Liver (tissue), 9 donors: Measurements from ENCODE around the gene RFX7. TPM values are rescaled to one million over a fixed set of nuclear protein-coding genes. Genes with fewer than 3 reads are reported as not detected.

Source experiments
- DNase-seq: peaks from one replicate; pipeline ENCODE4 v3.0.0-alpha.2; 2017; ENCODE audit warnings: low spot score
- H3K27ac ChIP-seq, 2 donors: one replicate each; pipeline ENCODE4 v1.7.0; 2013; ENCODE audit warnings: inconsistent platforms in 2 of 2, low read length in 2 of 2, control low read depth in 1 of 2, low read depth in 1 of 2, mild to moderate bottlenecking in 1 of 2
- H3K27me3 ChIP-seq, 4 donors: one replicate each; pipeline versions ENCODE4 v1.6.1 to v1.7.0; 2013; ENCODE audit warnings: low read length in 3 of 4, inconsistent platforms in 1 of 4, mild to moderate bottlenecking in 1 of 4, moderate library complexity in 1 of 4; ENCODE audit not compliant: control insufficient read depth in 4 of 4, insufficient read depth in 4 of 4
- H3K36me3 ChIP-seq, 4 donors: one replicate each; pipeline versions ENCODE4 v1.6.1 to v1.7.0; 2013; ENCODE audit warnings: low read length in 3 of 4, mild to moderate bottlenecking in 3 of 4, low read depth in 1 of 4, moderate library complexity in 1 of 4; ENCODE audit not compliant: control insufficient read depth in 4 of 4, insufficient read depth in 3 of 4
- H3K4me1 ChIP-seq, 4 donors: one replicate each; pipeline versions ENCODE4 v1.6.1 to v1.7.0; 2013; ENCODE audit warnings: low read length in 3 of 4, mild to moderate bottlenecking in 3 of 4, moderate library complexity in 1 of 4; ENCODE audit not compliant: control insufficient read depth in 4 of 4, insufficient read depth in 4 of 4
- H3K4me3 ChIP-seq, 3 donors: one replicate each; pipeline versions ENCODE4 v1.6.1 to v1.7.0; 2013; ENCODE audit warnings: low read length in 3 of 3, control low read depth in 1 of 3, low read depth in 1 of 3, mild to moderate bottlenecking in 1 of 3
- H3K9ac ChIP-seq, 2 donors: one replicate each; pipeline ENCODE4 v1.7.0; 2013; ENCODE audit warnings: low read length in 2 of 2, mild to moderate bottlenecking in 2 of 2, moderate library complexity in 2 of 2, control low read depth in 1 of 2, low read depth in 1 of 2
- H3K9me3 ChIP-seq, 4 donors: one replicate each; pipeline versions ENCODE4 v1.6.1 to v1.7.0; 2013; ENCODE audit warnings: low read length in 3 of 4; ENCODE audit not compliant: control insufficient read depth in 4 of 4
- FOXA2 ChIP-seq: IDR thresholded peaks from 2 replicates; pipeline ENCODE4 v1.6.1; 2016; ENCODE audit warnings: antibody characterized with exemption
- GABPA ChIP-seq, 2 donors: IDR thresholded peaks in 1 of 2; conservative IDR thresholded peaks in 1 of 2; 2 replicates each; pipeline ENCODE4 v1.6.1; 2016; ENCODE audit warnings: antibody characterized with exemption in 2 of 2, mild to moderate bottlenecking in 1 of 2, moderate library complexity in 1 of 2
- HNF4A ChIP-seq, 2 donors: conservative IDR thresholded peaks; 2 replicates each; pipeline ENCODE4 v1.6.1; 2016; ENCODE audit warnings: antibody characterized with exemption in 2 of 2, mild to moderate bottlenecking in 2 of 2
- JUND ChIP-seq, 2 donors: IDR thresholded peaks; 2 replicates each; pipeline ENCODE4 v1.6.1; 2016; ENCODE audit warnings: antibody characterized with exemption in 2 of 2
- RAD21 ChIP-seq, 2 donors: IDR thresholded peaks; 2 replicates each; pipeline ENCODE4 v1.6.1; 2016; ENCODE audit warnings: antibody characterized with exemption in 2 of 2, mild to moderate bottlenecking in 2 of 2
- RXRA ChIP-seq, 2 donors: IDR thresholded peaks; 2 replicates each; pipeline ENCODE4 v1.6.1; 2017 to 2018; ENCODE audit warnings: antibody characterized with exemption in 2 of 2, mild to moderate bottlenecking in 1 of 2
- YY1 ChIP-seq: IDR thresholded peaks from 2 replicates; pipeline ENCODE4 v1.6.1; 2016; ENCODE audit warnings: antibody characterized with exemption, mild to moderate bottlenecking
- WGBS: extraction: QIAGEN DNeasy Blood & Tissue Kit; methylation state at CpG from one replicate; pipeline ENCODE4 v1.1.7; 2013; 5-methylcytosine and 5-hydroxymethylcytosine counted together
- polyA plus RNA-seq, 2 donors: library from polyadenylated mRNA; stranded (reverse) in 1 of 2; unstranded in 1 of 2; fragments of 200-250 nt in 1 of 2; fragments of >200 nt in 1 of 2; fragmentation: Nextera tagmentation in 1 of 2; extraction: Ambion mirVana in 1 of 2; gene quantifications; one replicate each; pipeline versions ENCODE4 v1.2.1 to v1.2.3, GENCODE V29; 2013 to 2015
- total RNA-seq, 2 donors: library from RNA; depleted of rRNA; stranded (reverse); fragments of >200 nt; gene quantifications; one replicate each; pipeline ENCODE4 v1.2.3, GENCODE V29; 2014
- TF ChIP-seq, protein P1 (sequence below): fragments of 150-350 bp; IDR thresholded peaks from 2 replicates; pipeline ENCODE4 v1.5.1; 2017; ENCODE audit warnings: improper control_type of control experiment, low read depth, low read length; ENCODE audit not compliant: missing input control
- donor health status: healthy.
- donor health status: healthy.
- donor health status: healthy.
- donor health status: healthy.
- donor health status: healthy.

RFX7 gene
- total and polyA plus RNA-seq, 4 donors = 1.3 to 4.2 (median 1.9) TPM

DNA sequence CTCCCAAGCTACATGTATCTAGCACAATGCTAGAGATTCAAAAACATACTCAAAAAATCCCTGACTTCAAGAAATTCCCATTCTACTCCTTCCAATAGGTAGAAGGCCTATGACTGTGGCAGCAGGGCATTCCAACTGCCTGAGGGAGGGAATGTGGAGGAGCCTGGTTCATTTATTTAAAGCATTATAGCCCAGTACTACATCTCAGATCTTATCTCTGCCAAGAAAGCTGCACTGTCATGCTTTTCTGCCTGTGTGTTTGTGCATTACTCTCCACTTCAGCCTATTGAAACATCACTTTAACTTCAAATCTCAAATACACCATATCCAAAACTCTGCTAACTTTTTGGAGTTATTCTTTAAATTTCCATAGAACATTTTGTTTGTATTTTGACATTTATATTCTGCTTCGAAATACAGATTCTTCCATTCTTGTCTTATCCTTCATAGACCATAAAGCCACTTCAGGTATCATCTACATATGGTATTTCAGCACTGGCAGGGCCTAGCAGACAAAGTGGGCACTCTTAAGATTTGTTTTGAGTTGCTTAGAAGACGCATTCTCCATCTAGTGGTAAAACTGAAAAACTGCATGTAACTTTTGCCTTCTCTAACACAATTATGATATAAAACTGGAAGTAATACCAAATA is 191.2 kb downstream of the RFX7 start:
- Histone ChIP-seq H3K36me3 (no peaks in the 10 kb centered on the region), H3K4me1 (no peaks in the 10 kb centered on the region), H3K9ac (no peak overlapping the region), H3K4me3 (no peak overlapping the region), H3K27ac (no peak overlapping the region), H3K9me3 (no peaks in the 10 kb centered on the region), H3K27me3 (no peaks in the 10 kb centered on the region)
- TF ChIP-seq GABPA (IDR thresholded peaks at IDR 0.05 in 1 of 2, conservative IDR thresholded peaks at IDR 0.05 in 1 of 2) = no peak
- TF ChIP-seq, protein P1, sequence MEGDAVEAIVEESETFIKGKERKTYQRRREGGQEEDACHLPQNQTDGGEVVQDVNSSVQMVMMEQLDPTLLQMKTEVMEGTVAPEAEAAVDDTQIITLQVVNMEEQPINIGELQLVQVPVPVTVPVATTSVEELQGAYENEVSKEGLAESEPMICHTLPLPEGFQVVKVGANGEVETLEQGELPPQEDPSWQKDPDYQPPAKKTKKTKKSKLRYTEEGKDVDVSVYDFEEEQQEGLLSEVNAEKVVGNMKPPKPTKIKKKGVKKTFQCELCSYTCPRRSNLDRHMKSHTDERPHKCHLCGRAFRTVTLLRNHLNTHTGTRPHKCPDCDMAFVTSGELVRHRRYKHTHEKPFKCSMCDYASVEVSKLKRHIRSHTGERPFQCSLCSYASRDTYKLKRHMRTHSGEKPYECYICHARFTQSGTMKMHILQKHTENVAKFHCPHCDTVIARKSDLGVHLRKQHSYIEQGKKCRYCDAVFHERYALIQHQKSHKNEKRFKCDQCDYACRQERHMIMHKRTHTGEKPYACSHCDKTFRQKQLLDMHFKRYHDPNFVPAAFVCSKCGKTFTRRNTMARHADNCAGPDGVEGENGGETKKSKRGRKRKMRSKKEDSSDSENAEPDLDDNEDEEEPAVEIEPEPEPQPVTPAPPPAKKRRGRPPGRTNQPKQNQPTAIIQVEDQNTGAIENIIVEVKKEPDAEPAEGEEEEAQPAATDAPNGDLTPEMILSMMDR = peak; percentile 55
- peak; percentile 82 to 84 for TF ChIP-seq RAD21 (IDR thresholded peaks at IDR 0.05)
- WGBS = 6% methylated on average over 2 of the region's 2 CpGs
- DNase-seq = no peak

DNA sequence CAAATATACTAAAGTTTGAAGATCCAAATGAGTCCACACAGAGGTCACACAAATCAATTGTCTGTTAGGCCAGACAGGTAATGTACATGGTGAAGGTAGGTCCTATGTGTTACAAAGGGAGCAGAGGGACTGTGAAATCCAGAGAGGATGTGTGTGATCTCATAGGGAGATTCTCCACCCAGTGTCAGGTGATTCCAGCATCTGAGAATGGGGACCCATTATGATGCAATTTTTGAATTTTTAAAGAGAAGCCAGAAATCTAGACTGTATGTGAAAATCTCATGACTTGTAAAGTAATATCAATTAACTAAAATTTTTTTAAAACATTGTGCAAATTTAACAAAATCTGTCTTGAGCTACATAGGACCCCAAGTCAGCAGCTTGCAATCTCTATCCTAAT is 192.0 kb downstream of the RFX7 start:
- Histone ChIP-seq H3K27me3 (no peaks in the 10 kb centered on the region), H3K9me3 (no peaks in the 10 kb centered on the region), H3K36me3 (no peaks in the 10 kb centered on the region), H3K9ac (no peak overlapping the region), H3K4me3 (no peak overlapping the region), H3K27ac (no peak overlapping the region), H3K4me1 (no peaks in the 10 kb centered on the region)
- TF ChIP-seq HNF4A (conservative IDR thresholded peaks at IDR 0.05) = no peak
- no peak for TF ChIP-seq RXRA (IDR thresholded peaks at IDR 0.05)
- TF ChIP-seq RAD21 (IDR thresholded peaks at IDR 0.05) = no peak
- no peak for TF ChIP-seq GABPA (IDR thresholded peaks at IDR 0.05 in 1 of 2, conservative IDR thresholded peaks at IDR 0.05 in 1 of 2)
- no peak for DNase-seq

DNA sequence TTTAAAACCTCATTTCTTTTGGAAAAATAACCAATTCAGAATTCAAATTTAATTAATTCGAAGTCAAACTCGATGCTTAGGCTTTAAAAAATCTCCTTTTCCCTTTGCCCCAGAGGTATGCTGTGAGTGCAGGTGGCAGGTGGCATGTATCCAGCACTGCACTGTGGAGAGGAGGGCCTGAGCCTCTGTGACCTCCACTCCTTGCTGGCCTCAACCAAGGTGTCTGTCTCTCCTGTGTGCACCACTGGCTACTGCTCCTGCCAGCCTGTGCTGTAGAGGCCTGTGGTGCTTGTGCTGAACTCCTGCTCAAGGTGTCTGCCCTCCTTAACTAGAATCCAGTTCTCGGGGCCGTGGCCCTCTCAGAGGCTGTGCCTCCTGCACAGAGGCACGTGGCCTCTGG is 194.1 kb downstream of the RFX7 start:
- no peak for DNase-seq
- Histone ChIP-seq H3K36me3 (no peaks in the 10 kb centered on the region), H3K9me3 (no peaks in the 10 kb centered on the region), H3K9ac (no peak overlapping the region), H3K27ac (no peak overlapping the region), H3K4me1 (no peaks in the 10 kb centered on the region), H3K4me3 (no peak overlapping the region), H3K27me3 (no peaks in the 10 kb centered on the region)
- 87% methylated on average over 5 of the region's 5 CpGs for WGBS
- TF ChIP-seq GABPA (IDR thresholded peaks at IDR 0.05 in 1 of 2, conservative IDR thresholded peaks at IDR 0.05 in 1 of 2) = no peak

DNA sequence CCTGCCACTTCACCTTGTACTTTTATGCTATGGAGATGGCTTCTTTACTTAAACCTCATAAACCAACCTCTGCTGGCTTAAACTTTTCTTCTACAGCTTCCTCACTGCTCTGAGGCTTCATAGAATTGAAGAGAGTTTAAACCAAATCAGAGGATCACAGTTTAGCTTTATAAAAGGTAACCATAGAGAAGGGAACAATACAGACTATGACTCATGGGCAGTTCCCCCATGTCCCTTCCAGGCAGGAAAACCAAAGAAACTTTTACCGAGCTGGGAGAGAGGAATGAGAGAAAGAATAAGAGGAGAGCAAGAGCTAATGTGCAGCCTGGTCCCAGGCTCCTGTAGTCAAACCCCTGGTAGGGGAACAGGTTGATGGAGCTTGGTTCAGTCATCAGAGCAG is 196.3 kb downstream of the RFX7 start:
- Histone ChIP-seq H3K4me3 (no peak overlapping the region), H3K9me3 (no peaks in the 10 kb centered on the region), H3K4me1 (peaks cover 0 to 1% (median 0%) of the 10 kb centered on the region in 4 donors), H3K9ac (no peak overlapping the region), H3K36me3 (no peaks in the 10 kb centered on the region), H3K27ac (no peak overlapping the region), H3K27me3 (no peaks in the 10 kb centered on the region)
- no peak for TF ChIP-seq RAD21 (IDR thresholded peaks at IDR 0.05)
- no peak for TF ChIP-seq JUND (IDR thresholded peaks at IDR 0.05)
- TF ChIP-seq YY1 = no peak
- TF ChIP-seq FOXA2 = no peak
- DNase-seq = no peak
- 79% methylated on average over 1 of the region's 1 CpG for WGBS
